ENCODE results near the gene ZNF99. TPM values are rescaled to one million over a fixed set of nuclear protein-coding genes. Genes with fewer than 3 reads are reported as not detected.
"Not testable (repeated sequence)": the region's sequence is repeated elsewhere in the genome, so short reads cannot be mapped to it uniquely, and the experiment has no call there.

ZNF99 gene
- not detected for polyA plus RNA-seq (2013, experiment 1 of 4)
- not detected for polyA plus RNA-seq (2013, experiment 2 of 4)
- polyA plus RNA-seq (2013, experiment 3 of 4): not detected
- polyA plus RNA-seq (2013, experiment 4 of 4): not detected

GRCh38 chr19:22783651-22784410 lies at the start of gene ZNF99:
ZNF99 (minus strand) TSS chr19:22784151; CDS start chr19:22784016, 135 bp downstream.
- WGBS, 2 experiments: 86% methylated on average over 36 of the region's 36 CpGs
- peaks cover 8% of the 10 kb centered on the region for H3K9me3 ChIP-seq (ENCODE audit: control insufficient read depth, low read length)
- H3K4me3 ChIP-seq (ENCODE audit: insufficient read depth, low read depth, low read length): no peak within 1 kb of the TSS
- no peak within 1 kb of the TSS for H3K27ac ChIP-seq (ENCODE audit: insufficient read depth, low read depth, low read length, poor library complexity, severe bottlenecking)
- no peaks in the 10 kb centered on the region for H3K4me1 ChIP-seq (ENCODE audit: control insufficient read depth, insufficient read depth, low read length)
- no peaks in the 10 kb centered on the region for H3K27me3 ChIP-seq (ENCODE audit: control insufficient read depth, insufficient read depth, low read length, poor library complexity, severe bottlenecking)
- H3K36me3 ChIP-seq (ENCODE audit: control insufficient read depth, insufficient read depth, low read length): no peaks in the 10 kb centered on the region

GRCh38 chr19:22832031-22832762 lies 48.2 kb upstream of the ZNF99 start, which contains the start of gene ZNF723:
ZNF723 (plus strand) TSS chr19:22832291; CDS start chr19:22832380, 89 bp downstream.
- Histone ChIP-seq H3K9me3 (ENCODE audit: control insufficient read depth, low read length) (peaks cover 4% of the 10 kb centered on the region), H3K27me3 (ENCODE audit: control insufficient read depth, insufficient read depth, low read length, poor library complexity, severe bottlenecking) (no peaks in the 10 kb centered on the region), H3K27ac (ENCODE audit: insufficient read depth, low read depth, low read length, poor library complexity, severe bottlenecking) (no peak within 1 kb of the TSS), H3K4me1 (ENCODE audit: control insufficient read depth, insufficient read depth, low read length) (no peaks in the 10 kb centered on the region), H3K4me3 (ENCODE audit: insufficient read depth, low read depth, low read length) (no peak within 1 kb of the TSS), H3K36me3 (ENCODE audit: control insufficient read depth, insufficient read depth, low read length) (no peaks in the 10 kb centered on the region)
- WGBS, 2 experiments: 88 to 89% methylated on average over 31 of the region's 31 CpGs

- Histone ChIP-seq H3K4me3 (ENCODE audit: insufficient read depth, low read depth, low read length) (no peak overlapping the region), H3K27me3 (ENCODE audit: control insufficient read depth, insufficient read depth, low read length, poor library complexity, severe bottlenecking) (no peaks in the 10 kb centered on the region), H3K36me3 (ENCODE audit: control insufficient read depth, insufficient read depth, low read length) (no peaks in the 10 kb centered on the region), H3K9me3 (ENCODE audit: control insufficient read depth, low read length) (peaks cover 4% of the 10 kb centered on the region), H3K4me1 (ENCODE audit: control insufficient read depth, insufficient read depth, low read length) (no peaks in the 10 kb centered on the region), H3K27ac (ENCODE audit: insufficient read depth, low read depth, low read length, poor library complexity, severe bottlenecking) (no peak overlapping the region)
- 80 to 87% methylated on average over 11 of the region's 11 CpGs for WGBS, 2 experiments
Measured at GRCh38 chr19:22831211-22831610, 47.3 kb upstream of the ZNF99 start.

GRCh38 chr19:22814124-22814523 lies 30.2 kb upstream of the ZNF99 start:
- no peak overlapping the region for H3K27ac ChIP-seq (ENCODE audit: insufficient read depth, low read depth, low read length, poor library complexity, severe bottlenecking)
- H3K4me3 ChIP-seq (ENCODE audit: insufficient read depth, low read depth, low read length): no peak overlapping the region
- H3K9me3 ChIP-seq (ENCODE audit: control insufficient read depth, low read length): peaks cover 24% of the 10 kb centered on the region
- no peaks in the 10 kb centered on the region for H3K27me3 ChIP-seq (ENCODE audit: control insufficient read depth, insufficient read depth, low read length, poor library complexity, severe bottlenecking)
- H3K36me3 ChIP-seq (ENCODE audit: control insufficient read depth, insufficient read depth, low read length): no peaks in the 10 kb centered on the region
- H3K4me1 ChIP-seq (ENCODE audit: control insufficient read depth, insufficient read depth, low read length): no peaks in the 10 kb centered on the region
- WGBS, 2 experiments: 80 to 82% methylated on average over 2 of the region's 2 CpGs

GRCh38 chr19:22807061-22807835 lies 23.3 kb upstream of the ZNF99 start:
- H3K9me3 ChIP-seq (ENCODE audit: control insufficient read depth, low read length): peaks cover 8% of the 10 kb centered on the region

GRCh38 chr19:22806418-22806817 lies 22.5 kb upstream of the ZNF99 start:
- Histone ChIP-seq H3K27me3 (ENCODE audit: control insufficient read depth, insufficient read depth, low read length, poor library complexity, severe bottlenecking) (no peaks in the 10 kb centered on the region), H3K36me3 (ENCODE audit: control insufficient read depth, insufficient read depth, low read length) (no peaks in the 10 kb centered on the region), H3K4me1 (ENCODE audit: control insufficient read depth, insufficient read depth, low read length) (no peaks in the 10 kb centered on the region), H3K27ac (ENCODE audit: insufficient read depth, low read depth, low read length, poor library complexity, severe bottlenecking) (no peak overlapping the region), H3K4me3 (ENCODE audit: insufficient read depth, low read depth, low read length) (no peak overlapping the region), H3K9me3 (ENCODE audit: control insufficient read depth, low read length) (peaks cover 7% of the 10 kb centered on the region)
- 84 to 90% methylated on average over 11 of the region's 11 CpGs for WGBS, 2 experiments

More at GRCh38 chr19:22807061-22807835, 23.3 kb upstream of the ZNF99 start:
- Histone ChIP-seq H3K36me3 (ENCODE audit: control insufficient read depth, insufficient read depth, low read length) (no peaks in the 10 kb centered on the region), H3K4me1 (ENCODE audit: control insufficient read depth, insufficient read depth, low read length) (no peaks in the 10 kb centered on the region), H3K4me3 (ENCODE audit: insufficient read depth, low read depth, low read length) (no peak overlapping the region), H3K27me3 (ENCODE audit: control insufficient read depth, insufficient read depth, low read length, poor library complexity, severe bottlenecking) (no peaks in the 10 kb centered on the region), H3K27ac (ENCODE audit: insufficient read depth, low read depth, low read length, poor library complexity, severe bottlenecking) (no peak overlapping the region)
- 91% methylated on average over 72 of the region's 72 CpGs for WGBS, 2 experiments

GRCh38 chr19:22797040-22797439 lies 13.1 kb upstream of the ZNF99 start:
- Histone ChIP-seq H3K36me3 (ENCODE audit: control insufficient read depth, insufficient read depth, low read length) (no peaks in the 10 kb centered on the region), H3K4me1 (ENCODE audit: control insufficient read depth, insufficient read depth, low read length) (no peaks in the 10 kb centered on the region), H3K27ac (ENCODE audit: insufficient read depth, low read depth, low read length, poor library complexity, severe bottlenecking) (no peak overlapping the region), H3K4me3 (ENCODE audit: insufficient read depth, low read depth, low read length) (no peak overlapping the region), H3K27me3 (ENCODE audit: control insufficient read depth, insufficient read depth, low read length, poor library complexity, severe bottlenecking) (no peaks in the 10 kb centered on the region), H3K9me3 (ENCODE audit: control insufficient read depth, low read length) (peaks cover 7% of the 10 kb centered on the region)
- 78 to 81% methylated on average over 3 to 5 of the region's 5 CpGs for WGBS, 2 experiments

GRCh38 chr19:22792863-22793262 lies 8.9 kb upstream of the ZNF99 start:
- H3K4me3 ChIP-seq (ENCODE audit: insufficient read depth, low read depth, low read length); H3K4me1 ChIP-seq (ENCODE audit: control insufficient read depth, insufficient read depth, low read length); H3K27ac ChIP-seq (ENCODE audit: insufficient read depth, low read depth, low read length, poor library complexity, severe bottlenecking); H3K36me3 ChIP-seq (ENCODE audit: control insufficient read depth, insufficient read depth, low read length); H3K9me3 ChIP-seq (ENCODE audit: control insufficient read depth, low read length); H3K27me3 ChIP-seq (ENCODE audit: control insufficient read depth, insufficient read depth, low read length, poor library complexity, severe bottlenecking): not testable (repeated sequence)
- 92% methylated on average over 2 to 3 of the region's 4 CpGs for WGBS, 2 experiments

- Histone ChIP-seq H3K27me3 (ENCODE audit: control insufficient read depth, insufficient read depth, low read length, poor library complexity, severe bottlenecking) (no peaks in the 10 kb centered on the region), H3K36me3 (ENCODE audit: control insufficient read depth, insufficient read depth, low read length) (no peaks in the 10 kb centered on the region), H3K4me3 (ENCODE audit: insufficient read depth, low read depth, low read length) (no peak overlapping the region), H3K9me3 (ENCODE audit: control insufficient read depth, low read length) (peaks cover 19% of the 10 kb centered on the region), H3K4me1 (ENCODE audit: control insufficient read depth, insufficient read depth, low read length) (no peaks in the 10 kb centered on the region), H3K27ac (ENCODE audit: insufficient read depth, low read depth, low read length, poor library complexity, severe bottlenecking) (no peak overlapping the region)
- 64 to 67% methylated on average over 4 of the region's 4 CpGs for WGBS, 2 experiments
Measured at GRCh38 chr19:22735911-22736645, 47.9 kb downstream of the ZNF99 start.

Measured in ectodermal cell (in vitro differentiated cells).